Cardiac muscle cell (in vitro differentiated cells and primary cell): ENCODE measurements around the gene ANP32E. TPM values are rescaled to one million over a fixed set of nuclear protein-coding genes. Genes with fewer than 3 reads are reported as not detected.
"Not testable (repeated sequence)": the region's sequence is repeated elsewhere in the genome, so short reads cannot be mapped to it uniquely, and the experiment has no call there.

Experiments
- DNase-seq, 2 donors: peaks; one replicate each; pipeline versions ENCODE4 v3.0.0 to v3.0.0-alpha.2; 2010 to 2017; ENCODE audit warnings: low read depth in 1 of 2, low spot score in 1 of 2
- H3K27ac ChIP-seq: fragments of 200-600 bp; sonication (generic); 2 replicates; pipeline ENCODE4 v1.5.1; 2016
- H3K27me3 ChIP-seq: fragments of 200-600 bp; sonication (generic); 2 replicates; pipeline ENCODE4 v1.6.0; 2016; ENCODE audit warnings: control low read depth
- H3K36me3 ChIP-seq: fragments of 200-600 bp; sonication (generic); 2 replicates; pipeline ENCODE4 v1.5.1; 2016; ENCODE audit warnings: control low read depth
- H3K4me1 ChIP-seq: fragments of 200-600 bp; sonication (generic); 2 replicates; pipeline ENCODE4 v1.8.1; 2017; ENCODE audit warnings: low read depth, mild to moderate bottlenecking, mixed run types
- H3K4me3 ChIP-seq: fragments of 200-600 bp; sonication (generic); 2 replicates; pipeline ENCODE4 v1.5.1; 2016; ENCODE audit warnings: mild to moderate bottlenecking
- H3K9me3 ChIP-seq: fragments of 200-600 bp; sonication (generic); 2 replicates; pipeline ENCODE4 v1.5.1; 2017; ENCODE audit warnings: low read depth, mild to moderate bottlenecking, control low read depth
- polyA plus RNA-seq: library from polyadenylated mRNA; unstranded; fragments of >200 nt; fragmentation: Nextera tagmentation; extraction: Ambion mirVana; gene quantifications from 2 replicates; pipeline ENCODE4 v1.2.1, GENCODE V29; 2016
- total RNA-seq: library from RNA; depleted of rRNA; stranded (reverse); fragments of >200 nt; gene quantifications from 2 replicates; pipeline ENCODE4 v1.2.3, GENCODE V29; 2016
- TF ChIP-seq, protein P1 (sequence below): IDR thresholded peaks from 2 replicates; pipeline ENCODE4 v1.5.1; 2012; ENCODE audit warnings: low read depth, mild to moderate bottlenecking, low read length

Gene ANP32E
- total and polyA plus RNA-seq, 2 experiments from 2014 or later, result 36.8 to 38.5 TPM

DNA sequence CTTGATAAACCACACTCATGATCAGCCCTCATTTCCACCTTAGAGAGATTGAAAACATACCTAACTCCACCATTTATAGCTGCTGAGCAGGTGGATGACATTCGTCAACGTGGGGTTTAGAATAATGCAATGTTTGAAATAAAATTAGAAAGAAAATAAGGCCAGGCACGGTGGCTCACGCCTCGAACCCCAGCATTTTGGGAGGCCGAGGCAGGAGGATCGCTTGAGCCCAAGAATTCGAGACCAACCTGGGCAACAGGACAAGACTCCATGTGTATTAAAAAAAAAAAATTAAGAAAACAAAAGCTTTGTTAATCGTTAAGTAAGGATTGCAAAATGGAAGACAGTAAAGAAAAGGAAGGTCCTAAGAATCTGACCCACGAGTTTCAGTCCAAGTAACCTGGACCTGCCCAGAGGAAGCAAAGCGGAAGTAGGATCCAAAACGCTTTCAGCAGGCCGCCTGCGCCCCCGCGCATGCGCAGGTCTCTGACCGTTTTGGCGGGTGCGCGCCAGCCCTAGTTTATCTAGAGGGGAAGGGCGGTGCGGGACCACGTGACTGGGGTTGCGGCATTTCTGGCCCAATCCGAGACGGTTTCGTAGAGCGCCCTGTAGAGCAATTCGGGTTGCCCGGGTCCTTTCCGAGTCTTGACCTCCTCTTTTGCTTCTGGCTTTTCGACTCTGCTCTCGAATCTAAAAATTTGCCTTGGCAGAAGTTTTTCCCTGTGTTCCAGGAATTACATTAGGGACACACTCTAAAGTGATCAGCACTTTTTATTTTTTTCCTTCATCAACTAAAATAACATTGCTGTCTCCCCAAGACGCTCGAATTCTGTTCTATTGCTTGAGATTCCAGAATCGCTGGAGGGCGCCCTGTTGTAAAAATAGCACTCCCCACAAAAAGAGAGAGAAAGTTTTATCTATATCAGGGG, 22.5 kb downstream of the ANP32E start:
- Histone ChIP-seq H3K4me3 (peak overlapping the region; percentile 25), H3K4me1 (peaks cover 4% of the 10 kb centered on the region), H3K27me3 (no peaks in the 10 kb centered on the region), H3K9me3 (no peaks in the 10 kb centered on the region), H3K27ac (peak overlapping the region; percentile 82), H3K36me3 (no peaks in the 10 kb centered on the region)
- TF ChIP-seq, protein P1, sequence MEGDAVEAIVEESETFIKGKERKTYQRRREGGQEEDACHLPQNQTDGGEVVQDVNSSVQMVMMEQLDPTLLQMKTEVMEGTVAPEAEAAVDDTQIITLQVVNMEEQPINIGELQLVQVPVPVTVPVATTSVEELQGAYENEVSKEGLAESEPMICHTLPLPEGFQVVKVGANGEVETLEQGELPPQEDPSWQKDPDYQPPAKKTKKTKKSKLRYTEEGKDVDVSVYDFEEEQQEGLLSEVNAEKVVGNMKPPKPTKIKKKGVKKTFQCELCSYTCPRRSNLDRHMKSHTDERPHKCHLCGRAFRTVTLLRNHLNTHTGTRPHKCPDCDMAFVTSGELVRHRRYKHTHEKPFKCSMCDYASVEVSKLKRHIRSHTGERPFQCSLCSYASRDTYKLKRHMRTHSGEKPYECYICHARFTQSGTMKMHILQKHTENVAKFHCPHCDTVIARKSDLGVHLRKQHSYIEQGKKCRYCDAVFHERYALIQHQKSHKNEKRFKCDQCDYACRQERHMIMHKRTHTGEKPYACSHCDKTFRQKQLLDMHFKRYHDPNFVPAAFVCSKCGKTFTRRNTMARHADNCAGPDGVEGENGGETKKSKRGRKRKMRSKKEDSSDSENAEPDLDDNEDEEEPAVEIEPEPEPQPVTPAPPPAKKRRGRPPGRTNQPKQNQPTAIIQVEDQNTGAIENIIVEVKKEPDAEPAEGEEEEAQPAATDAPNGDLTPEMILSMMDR, result peak; percentile 59
- DNase-seq, result peak; percentile 96 to 97

- H3K36me3 ChIP-seq, result no peaks in the 10 kb centered on the region
- TF ChIP-seq, protein P1, result no peak
- peaks cover 4% of the 10 kb centered on the region for H3K4me1 ChIP-seq
- no peaks in the 10 kb centered on the region for H3K27me3 ChIP-seq
- DNase-seq, result no peak
- no peak overlapping the region for H3K4me3 ChIP-seq
- H3K27ac ChIP-seq, result no peak overlapping the region
- no peaks in the 10 kb centered on the region for H3K9me3 ChIP-seq
Observed at GRCh38 chr1:150212070-150212469, 23.8 kb downstream of the ANP32E start.

GRCh38 chr1:150210706-150211105, 25.2 kb downstream of the ANP32E start:
- TF ChIP-seq, protein P1, result no peak
- H3K4me3 ChIP-seq, result no peak overlapping the region
- H3K9me3 ChIP-seq, result no peaks in the 10 kb centered on the region
- H3K27me3 ChIP-seq, result no peaks in the 10 kb centered on the region
- no peak for DNase-seq
- peaks cover 4% of the 10 kb centered on the region for H3K4me1 ChIP-seq
- H3K36me3 ChIP-seq, result no peaks in the 10 kb centered on the region
- H3K27ac ChIP-seq, result no peak overlapping the region

DNA sequence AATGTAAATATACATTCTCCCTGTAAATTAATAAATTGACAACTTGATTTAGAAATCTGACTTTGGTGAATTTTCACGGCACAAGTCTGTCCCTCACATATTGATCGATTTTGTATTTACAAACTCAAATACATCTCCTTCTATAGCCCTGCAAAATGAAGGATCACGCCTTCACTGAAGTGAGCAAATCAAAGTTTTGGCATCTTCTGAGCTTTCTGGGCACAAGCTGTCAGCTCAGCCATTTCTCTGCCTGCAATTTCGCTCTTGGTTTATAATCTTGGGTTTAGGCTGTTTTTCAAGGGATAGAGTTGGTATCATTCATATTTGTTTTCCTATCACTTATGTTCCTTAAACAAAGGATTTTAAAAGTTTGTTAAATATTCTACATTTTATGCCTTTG, 25.8 kb downstream of the ANP32E start:
- Histone ChIP-seq H3K27ac (no peak overlapping the region), H3K9me3 (no peaks in the 10 kb centered on the region), H3K36me3 (no peaks in the 10 kb centered on the region), H3K4me3 (no peak overlapping the region), H3K4me1 (peaks cover 4% of the 10 kb centered on the region), H3K27me3 (no peaks in the 10 kb centered on the region)
- DNase-seq, result no peak
- TF ChIP-seq, protein P1, result no peak

DNA sequence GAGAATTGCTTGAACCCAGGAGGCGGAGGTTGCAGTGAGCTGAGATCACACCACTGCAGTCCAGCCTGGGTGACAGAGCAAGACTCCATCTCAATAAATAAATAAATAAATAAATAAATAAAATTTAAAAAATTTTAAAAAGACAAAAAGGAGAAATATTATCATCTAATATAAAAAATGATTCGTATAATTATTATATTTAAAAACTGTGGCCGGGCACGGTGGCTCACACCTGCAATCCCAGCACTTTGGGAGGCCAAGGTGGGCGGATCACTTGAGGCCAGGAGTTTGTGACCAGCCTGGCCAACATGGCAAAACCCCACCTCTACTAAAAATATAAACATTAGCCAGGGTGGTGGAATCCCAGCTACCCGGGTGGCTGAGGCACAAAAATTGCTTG, 27.5 kb downstream of the ANP32E start:
- H3K4me1 ChIP-seq, DNase-seq, H3K36me3 ChIP-seq, H3K27me3 ChIP-seq, H3K4me3 ChIP-seq, H3K27ac ChIP-seq, H3K9me3 ChIP-seq: not testable (repeated sequence)

DNA sequence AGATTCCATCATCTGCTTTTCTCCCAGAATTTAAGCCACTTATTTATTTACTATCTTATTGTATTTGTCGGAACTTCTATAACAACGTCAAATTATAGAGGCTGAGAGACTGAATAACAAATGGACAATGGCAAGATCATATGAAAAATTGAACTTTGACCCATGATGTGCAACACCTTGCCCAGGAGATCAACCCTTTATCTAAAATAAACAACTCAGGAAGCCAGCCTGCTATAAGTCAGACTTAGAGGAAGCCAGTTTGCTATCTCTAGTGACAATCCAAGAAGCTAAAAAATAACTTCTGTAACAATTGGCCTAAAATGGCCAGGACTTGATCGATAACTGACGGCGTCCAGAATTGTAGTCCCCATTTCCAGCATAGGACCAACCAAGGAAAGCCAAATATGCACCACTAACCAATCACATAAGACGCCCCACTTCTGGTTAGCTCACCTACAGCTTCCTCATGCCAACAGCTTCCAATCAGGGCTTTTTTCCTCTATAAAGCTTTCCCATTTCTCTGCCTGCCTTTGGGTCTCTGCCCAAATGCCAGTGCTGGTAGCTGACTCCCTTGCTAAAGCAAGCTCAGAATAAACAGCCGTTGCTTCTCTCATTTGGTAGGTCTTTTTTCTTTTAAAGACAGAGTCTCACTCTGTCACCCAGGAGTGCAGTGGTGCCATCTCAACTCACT, 28.5 kb downstream of the ANP32E start:
- no peaks in the 10 kb centered on the region for H3K36me3 ChIP-seq
- H3K4me1 ChIP-seq, result no peaks in the 10 kb centered on the region
- TF ChIP-seq, protein P1, result no peak
- no peak overlapping the region for H3K27ac ChIP-seq
- no peak for DNase-seq
- no peaks in the 10 kb centered on the region for H3K27me3 ChIP-seq
- H3K4me3 ChIP-seq, result no peak overlapping the region
- no peaks in the 10 kb centered on the region for H3K9me3 ChIP-seq
